GM20000 (cell line): Measurements from ENCODE around the gene BLMH.

Experiments used
- DNase-seq: peaks from one replicate; pipeline ENCODE4 v3.0.0; 2012; ENCODE audit warnings: low spot score
- CTCF ChIP-seq: IDR thresholded peaks from 2 replicates; pipeline ENCODE4 v1.5.1; 2012; ENCODE audit warnings: mild to moderate bottlenecking, control low read depth; ENCODE audit errors: extremely low read depth, missing control alignments

BLMH gene

GRCh38 chr17:30292286-30292858 lies 628 bp upstream of the BLMH start:
- TF ChIP-seq CTCF, result no peak
- no peak for DNase-seq

GRCh38 chr17:30290696-30291542 lies 825 bp downstream of the BLMH start:
- no peak for TF ChIP-seq CTCF

GRCh38 chr17:30290077-30290476 lies 1.7 kb downstream of the BLMH start:
- DNase-seq, result no peak
- TF ChIP-seq CTCF, result no peak

More at GRCh38 chr17:30290696-30291542, 825 bp downstream of the BLMH start:
- peak; percentile 55 for DNase-seq

- no peak for DNase-seq
- TF ChIP-seq CTCF, result no peak
Observed at GRCh38 chr17:30279156-30279555, 12.6 kb downstream of the BLMH start.

- TF ChIP-seq CTCF, result no peak
- no peak for DNase-seq
Observed at GRCh38 chr17:30278032-30278431, 13.7 kb downstream of the BLMH start.

- TF ChIP-seq CTCF, result no peak
- DNase-seq, result no peak
Observed at GRCh38 chr17:30275911-30276310, 15.8 kb downstream of the BLMH start.

GRCh38 chr17:30274887-30275286 lies 16.9 kb downstream of the BLMH start:
- no peak for DNase-seq
- no peak for TF ChIP-seq CTCF
